ENCODE results near the gene SLC7A6OS. TPM values are rescaled to one million over a fixed set of nuclear protein-coding genes. Genes with fewer than 3 reads are reported as not detected.
"Not testable (repeated sequence)": the region's sequence is repeated elsewhere in the genome, so short reads cannot be mapped to it uniquely, and the experiment has no call there.

The SLC7A6OS gene
- total RNA-seq, 1 experiment from 2014 or later: 19.4 TPM

GRCh38 chr16:68291227-68291626 lies 19.5 kb downstream of the SLC7A6OS start:
- POLR2A ChIA-PET: interaction anchor here (0.6 to 4.1 kb wide), 8 partner anchors 8 to 54 kb away, joined by 3 to 29 read pairs (median 4); no protein-coding TSS in a partner anchor
- no peak for TF ChIP-seq CTCF (IDR thresholded peaks at IDR 0.05; ENCODE audit: unreplicated experiment)
- peaks cover 20% of the 10 kb centered on the region for H3K4me1 Mint-ChIP-seq (ENCODE audit: insufficient read depth, unreplicated experiment)
- H3K36me3 Mint-ChIP-seq (ENCODE audit: insufficient read depth, unreplicated experiment): peaks cover 87% of the 10 kb centered on the region
- no peak for DNase-seq (ENCODE audit: unreplicated experiment)
- intact Hi-C loops (cut with micrococcal nuclease): no loop called here
- CTCF ChIA-PET: interaction anchor here (1.1 to 1.9 kb wide), 4 partner anchors 8 to 38 kb away, joined by 3 to 12 read pairs (median 4); no protein-coding TSS in a partner anchor
- no peaks in the 10 kb centered on the region for H3K9me3 Mint-ChIP-seq (ENCODE audit: unreplicated experiment)
- H3K4me3 Mint-ChIP-seq (ENCODE audit: unreplicated experiment): no peak overlapping the region
- no peak overlapping the region for H3K27ac Mint-ChIP-seq (ENCODE audit: low read depth, unreplicated experiment)
- BruUV-seq (replicated peaks): no TSS peak
- no peaks in the 10 kb centered on the region for H3K27me3 Mint-ChIP-seq (ENCODE audit: insufficient read depth, unreplicated experiment)

DNA sequence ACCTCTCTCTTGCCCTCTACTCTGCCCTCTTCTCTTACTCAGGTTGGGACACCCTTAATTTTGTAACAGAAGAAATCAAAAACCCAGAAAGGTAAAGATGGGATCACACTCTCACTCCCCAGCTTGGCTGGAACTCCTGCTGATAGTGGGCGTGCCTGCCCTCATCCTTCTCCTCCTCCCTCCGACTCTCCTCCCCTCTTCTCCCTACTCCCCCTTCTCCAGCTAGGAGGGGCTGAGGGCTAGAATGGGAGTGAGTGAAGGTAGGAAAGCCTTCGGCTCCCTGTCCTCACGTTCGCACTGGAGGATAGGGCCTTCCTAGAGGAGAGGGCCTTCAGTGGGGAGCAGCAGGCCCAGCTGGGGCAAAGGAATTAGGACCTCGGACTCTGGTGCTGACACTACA lies 20.3 kb downstream of the SLC7A6OS start:
- peaks cover 23% of the 10 kb centered on the region for H3K4me1 Mint-ChIP-seq (ENCODE audit: insufficient read depth, unreplicated experiment)
- ChIA-PET CTCF (interaction anchor here (0.5 to 3.1 kb wide), 6 partner anchors 9 to 39 kb away, joined by 3 to 23 read pairs (median 4); partner anchors contain the start of genes PRMT7 and SLC7A6OS), POLR2A (interaction anchor here (0.8 to 4.1 kb wide), 5 partner anchors 9 to 53 kb away, joined by 3 to 29 read pairs (median 4); no protein-coding TSS in a partner anchor)
- intact Hi-C loops (cut with micrococcal nuclease): no loop called here
- H3K27me3 Mint-ChIP-seq (ENCODE audit: insufficient read depth, unreplicated experiment): no peaks in the 10 kb centered on the region
- DNase-seq (ENCODE audit: unreplicated experiment): no peak
- no peak for TF ChIP-seq CTCF (IDR thresholded peaks at IDR 0.05; ENCODE audit: unreplicated experiment)
- H3K27ac Mint-ChIP-seq (ENCODE audit: low read depth, unreplicated experiment): no peak overlapping the region
- no peak overlapping the region for H3K4me3 Mint-ChIP-seq (ENCODE audit: unreplicated experiment)
- BruUV-seq (replicated peaks): no TSS peak
- H3K36me3 Mint-ChIP-seq (ENCODE audit: insufficient read depth, unreplicated experiment): peaks cover 83% of the 10 kb centered on the region
- H3K9me3 Mint-ChIP-seq (ENCODE audit: unreplicated experiment): no peaks in the 10 kb centered on the region

DNA sequence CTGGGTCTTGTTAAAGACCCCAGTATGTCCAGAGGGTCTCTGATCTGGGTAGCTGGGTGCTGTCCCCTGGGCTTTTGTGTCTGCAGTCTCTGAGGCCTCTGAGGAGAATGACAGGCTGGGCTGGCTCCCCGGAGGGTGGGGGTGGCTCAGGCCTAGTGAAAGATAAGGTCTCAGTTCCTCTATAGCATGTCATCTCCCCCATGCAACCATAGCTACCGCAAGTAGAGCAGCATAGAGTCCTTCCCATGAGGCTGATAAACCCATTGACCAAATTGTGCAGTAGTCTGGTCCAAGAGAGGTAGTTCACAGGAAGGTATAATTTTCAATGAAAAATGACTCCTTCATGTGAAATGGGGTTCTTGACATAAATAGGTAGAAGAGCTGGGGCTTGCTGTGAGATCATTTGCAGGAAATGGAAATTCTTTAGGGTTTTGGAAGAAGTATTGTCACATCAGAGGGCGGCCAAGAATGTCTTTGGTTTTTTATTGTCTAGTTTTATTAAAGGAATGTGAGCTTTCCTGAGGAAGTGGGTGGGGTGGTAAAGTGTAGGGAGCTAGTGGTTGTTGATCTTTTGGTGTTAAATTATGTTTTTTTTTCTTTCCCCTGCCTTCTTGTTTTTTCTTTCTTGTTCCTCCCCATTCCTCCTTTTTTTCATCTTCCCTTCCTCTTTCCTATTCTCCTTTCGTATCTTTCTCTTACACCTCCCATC lies 21.0 kb downstream of the SLC7A6OS start:
- Mint-ChIP-seq H3K27me3 (ENCODE audit: insufficient read depth, unreplicated experiment) (no peaks in the 10 kb centered on the region), H3K36me3 (ENCODE audit: insufficient read depth, unreplicated experiment) (peaks cover 81% of the 10 kb centered on the region), H3K4me3 (ENCODE audit: unreplicated experiment) (no peak overlapping the region), H3K4me1 (ENCODE audit: insufficient read depth, unreplicated experiment) (peaks cover 23% of the 10 kb centered on the region), H3K9me3 (ENCODE audit: unreplicated experiment) (no peaks in the 10 kb centered on the region), H3K27ac (ENCODE audit: low read depth, unreplicated experiment) (no peak overlapping the region)
- no peak for DNase-seq (ENCODE audit: unreplicated experiment)
- BruUV-seq (replicated peaks): no TSS peak
- TF ChIP-seq CTCF (IDR thresholded peaks at IDR 0.05; ENCODE audit: unreplicated experiment): no peak
- intact Hi-C loops (cut with micrococcal nuclease): no loop called here
- POLR2A ChIA-PET: interaction anchor here (1.2 to 4.1 kb wide), 3 partner anchors 10 to 21 kb away, joined by 5 to 29 read pairs (median 5); partner anchors contain the start of genes PRMT7 and SLC7A6OS
- CTCF ChIA-PET: interaction anchor here (0.5 to 3.1 kb wide), 7 partner anchors 9 to 239 kb away, joined by 3 to 23 read pairs (median 4); partner anchors contain the start of genes PRMT7 and SLC7A6OS

DNA sequence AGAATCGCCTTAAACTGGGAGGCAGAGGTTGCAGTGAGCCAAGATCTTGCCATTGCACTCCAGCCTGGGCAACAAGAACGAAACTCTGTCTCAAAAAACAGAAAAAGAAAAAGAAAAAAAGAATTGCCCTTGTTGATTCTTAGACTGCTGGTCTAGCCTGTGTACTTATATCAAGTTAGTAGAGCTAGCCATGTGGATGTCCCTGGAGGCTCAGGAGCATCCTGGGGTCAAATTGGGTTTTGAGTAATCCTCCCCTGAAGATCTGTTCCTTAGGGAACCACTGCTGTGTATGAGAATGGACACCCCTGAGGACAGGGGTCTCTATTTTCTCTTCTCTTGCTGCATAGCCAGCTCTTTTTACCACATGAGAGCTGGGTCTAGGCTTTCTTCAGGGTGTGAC lies 21.5 kb downstream of the SLC7A6OS start:
- H3K4me3 Mint-ChIP-seq (ENCODE audit: unreplicated experiment): no peak overlapping the region
- ChIA-PET CTCF (interaction anchor here (0.9 to 3.1 kb wide), 5 partner anchors 11 to 46 kb away, joined by 4 to 23 read pairs (median 6); no protein-coding TSS in a partner anchor), POLR2A (interaction anchor here (1.2 to 4.1 kb wide), 4 partner anchors 10 to 22 kb away, joined by 5 to 29 read pairs (median 10); partner anchors contain the start of genes PRMT7 and SLC7A6OS)

DNA sequence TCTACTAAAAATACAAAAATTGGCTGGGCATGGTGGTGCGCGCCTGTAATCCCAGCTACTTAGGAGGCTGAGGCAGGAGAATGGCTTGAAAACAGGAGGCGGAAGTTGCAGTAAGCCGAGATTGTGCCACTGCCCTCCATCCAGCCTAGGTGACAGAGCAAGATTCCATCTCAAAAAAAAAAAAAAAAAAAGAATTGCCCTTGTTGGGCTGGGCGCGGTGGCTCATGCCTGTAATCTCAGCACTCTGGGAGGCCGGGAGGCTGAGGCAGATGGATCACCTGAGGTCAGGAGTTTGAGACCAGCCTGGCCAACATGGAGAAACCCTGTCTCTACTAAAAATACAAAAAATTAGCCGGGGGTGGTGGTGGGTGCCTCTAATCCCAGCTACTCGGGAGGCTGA lies 21.9 kb downstream of the SLC7A6OS start:
- BruUV-seq (replicated peaks); DNase-seq (ENCODE audit: unreplicated experiment); H3K4me3 Mint-ChIP-seq (ENCODE audit: unreplicated experiment); H3K9me3 Mint-ChIP-seq (ENCODE audit: unreplicated experiment); H3K27me3 Mint-ChIP-seq (ENCODE audit: insufficient read depth, unreplicated experiment); intact Hi-C loops (cut with micrococcal nuclease); H3K27ac Mint-ChIP-seq (ENCODE audit: low read depth, unreplicated experiment): not testable (repeated sequence)
- H3K4me1 Mint-ChIP-seq (ENCODE audit: insufficient read depth, unreplicated experiment): peaks cover 23% of the 10 kb centered on the region
- ChIA-PET POLR2A (interaction anchor here (0.8 to 4.1 kb wide), 8 partner anchors 8 to 25 kb away, joined by 3 to 29 read pairs (median 14); partner anchors contain the start of genes PRMT7, SLC7A6 and SLC7A6OS), CTCF (interaction anchor here (0.8 to 3.1 kb wide), 8 partner anchors 8 to 46 kb away, joined by 3 to 23 read pairs (median 6); no protein-coding TSS in a partner anchor)
- H3K36me3 Mint-ChIP-seq (ENCODE audit: insufficient read depth, unreplicated experiment): peaks cover 88% of the 10 kb centered on the region

More for the DNA sequence above, 21.5 kb downstream of the SLC7A6OS start:
- no peak overlapping the region for H3K27ac Mint-ChIP-seq (ENCODE audit: low read depth, unreplicated experiment)
- no peaks in the 10 kb centered on the region for H3K27me3 Mint-ChIP-seq (ENCODE audit: insufficient read depth, unreplicated experiment)
- BruUV-seq (replicated peaks): no TSS peak
- TF ChIP-seq CTCF (IDR thresholded peaks at IDR 0.05; ENCODE audit: unreplicated experiment): no peak
- H3K36me3 Mint-ChIP-seq (ENCODE audit: insufficient read depth, unreplicated experiment): peaks cover 84% of the 10 kb centered on the region
- H3K9me3 Mint-ChIP-seq (ENCODE audit: unreplicated experiment): no peaks in the 10 kb centered on the region
- peaks cover 23% of the 10 kb centered on the region for H3K4me1 Mint-ChIP-seq (ENCODE audit: insufficient read depth, unreplicated experiment)
- intact Hi-C loops (cut with micrococcal nuclease): no loop called here
- DNase-seq (ENCODE audit: unreplicated experiment): no peak
